Ammon's horn (tissue), 1 donor: ENCODE data around the gene TSPAN11.

Source experiments
- DNase-seq: peaks from one replicate; pipeline ENCODE4 v3.0.0-alpha.2; 2016; ENCODE audit warnings: low spot score

TSPAN11 gene

GRCh38 chr12:30979371-30980259 lies 53.1 kb downstream of the TSPAN11 start:
- DNase-seq: no peak

GRCh38 chr12:30980955-30981662 lies 54.6 kb downstream of the TSPAN11 start:
- DNase-seq: peak; percentile 37

GRCh38 chr12:30982413-30982812 lies 55.9 kb downstream of the TSPAN11 start:
- no peak for DNase-seq

- peak; percentile 81 for DNase-seq
Observed at GRCh38 chr12:30985814-30986452, 59.4 kb downstream of the TSPAN11 start.

GRCh38 chr12:30988086-30988485 lies 61.5 kb downstream of the TSPAN11 start:
- no peak for DNase-seq

GRCh38 chr12:30988646-30989286 lies 62.2 kb downstream of the TSPAN11 start:
- no peak for DNase-seq

GRCh38 chr12:30989754-30990153 lies 63.2 kb downstream of the TSPAN11 start:
- no peak for DNase-seq

- DNase-seq: no peak
Observed at GRCh38 chr12:30990316-30990715, 63.8 kb downstream of the TSPAN11 start.

- no peak for DNase-seq
Observed at GRCh38 chr12:30990776-30991175, 64.2 kb downstream of the TSPAN11 start.

GRCh38 chr12:30991466-30991865 lies 64.9 kb downstream of the TSPAN11 start:
- DNase-seq: no peak

GRCh38 chr12:30992381-30992780 lies 65.8 kb downstream of the TSPAN11 start:
- no peak for DNase-seq

- no peak for DNase-seq
Observed at GRCh38 chr12:30993766-30994165, 67.2 kb downstream of the TSPAN11 start.

- no peak for DNase-seq
Observed at GRCh38 chr12:30994274-30994673, 67.7 kb downstream of the TSPAN11 start.

- no peak for DNase-seq
Observed at GRCh38 chr12:30996255-30996654, 69.7 kb downstream of the TSPAN11 start.

- no peak for DNase-seq
Observed at GRCh38 chr12:30996752-30997151, 70.2 kb downstream of the TSPAN11 start.

- DNase-seq: no peak
Observed at GRCh38 chr12:30997685-30998440, 71.3 kb downstream of the TSPAN11 start.

- no peak for DNase-seq
Observed at GRCh38 chr12:30999011-30999410, 72.5 kb downstream of the TSPAN11 start.

GRCh38 chr12:30999723-31000122 lies 73.2 kb downstream of the TSPAN11 start:
- no peak for DNase-seq

- DNase-seq: no peak
Observed at GRCh38 chr12:31000751-31001150, 74.2 kb downstream of the TSPAN11 start.

- DNase-seq: no peak
Observed at GRCh38 chr12:31001581-31002360, 75.2 kb downstream of the TSPAN11 start.

GRCh38 chr12:31002361-31002725 lies 75.8 kb downstream of the TSPAN11 start:
- DNase-seq: no peak
